AG08396 (cell line): ENCODE results near the gene GABRR2.

ENCODE experiments used
- DNase-seq: peaks from one replicate; pipeline ENCODE4 v3.0.0; 2012; ENCODE audit warnings: low spot score, mixed read lengths

GABRR2 gene

DNA sequence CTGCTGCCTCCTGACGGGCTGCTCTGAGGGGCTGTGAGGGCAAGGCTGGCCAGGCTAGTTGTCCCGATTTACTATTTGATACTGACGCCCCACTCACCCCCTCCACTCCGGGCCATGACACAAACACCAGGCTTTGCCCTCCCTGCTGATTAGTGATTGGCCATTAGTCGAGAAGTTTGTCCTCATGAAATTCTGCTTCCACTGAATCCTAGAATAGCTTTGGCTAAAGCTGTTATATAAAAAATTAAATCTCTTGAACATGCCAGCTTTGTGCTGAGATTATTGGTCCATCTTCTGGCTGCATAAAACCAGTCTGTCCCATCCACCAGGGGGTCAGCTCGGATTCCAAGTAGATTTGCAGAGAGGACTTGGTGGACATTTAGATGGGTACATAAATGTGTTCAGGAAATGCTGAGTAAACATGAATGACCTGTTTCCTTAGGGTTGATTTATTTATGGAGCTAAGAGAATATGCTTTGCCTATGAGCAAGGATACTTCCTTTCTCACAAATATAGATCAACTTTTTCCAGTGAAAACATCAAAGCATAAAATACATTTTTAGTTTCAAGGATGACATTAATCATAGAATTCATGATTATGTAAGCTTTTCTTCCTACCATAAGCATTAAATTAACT, at the start of gene GABRR2:
GABRR2 (minus strand) TSS at position 51 of the 637 bp plus-strand sequence. CDS start 134 bp downstream, outside the sequence.
- no peak for DNase-seq

GRCh38 chr6:89364586-89364985, 49.5 kb upstream of the GABRR2 start:
- no peak for DNase-seq

DNA sequence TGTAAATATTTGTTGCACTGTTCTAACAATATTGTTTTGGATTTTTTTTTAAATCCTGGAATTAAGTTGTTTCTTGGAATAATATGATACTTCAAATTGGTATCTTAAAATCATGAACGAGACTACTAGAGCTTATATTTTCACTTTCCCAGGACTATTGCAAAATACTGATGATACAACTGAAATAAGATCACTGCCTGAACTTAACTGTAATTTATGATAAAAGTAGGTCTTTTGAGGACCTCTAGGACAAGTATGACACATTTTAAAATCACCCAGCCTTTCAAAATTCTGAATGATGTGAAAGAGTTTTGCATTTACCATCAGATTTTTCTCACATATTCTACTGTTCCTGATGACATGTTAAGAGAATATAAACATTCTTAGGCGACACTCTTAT, 46.1 kb upstream of the GABRR2 start:
- DNase-seq: no peak

DNA sequence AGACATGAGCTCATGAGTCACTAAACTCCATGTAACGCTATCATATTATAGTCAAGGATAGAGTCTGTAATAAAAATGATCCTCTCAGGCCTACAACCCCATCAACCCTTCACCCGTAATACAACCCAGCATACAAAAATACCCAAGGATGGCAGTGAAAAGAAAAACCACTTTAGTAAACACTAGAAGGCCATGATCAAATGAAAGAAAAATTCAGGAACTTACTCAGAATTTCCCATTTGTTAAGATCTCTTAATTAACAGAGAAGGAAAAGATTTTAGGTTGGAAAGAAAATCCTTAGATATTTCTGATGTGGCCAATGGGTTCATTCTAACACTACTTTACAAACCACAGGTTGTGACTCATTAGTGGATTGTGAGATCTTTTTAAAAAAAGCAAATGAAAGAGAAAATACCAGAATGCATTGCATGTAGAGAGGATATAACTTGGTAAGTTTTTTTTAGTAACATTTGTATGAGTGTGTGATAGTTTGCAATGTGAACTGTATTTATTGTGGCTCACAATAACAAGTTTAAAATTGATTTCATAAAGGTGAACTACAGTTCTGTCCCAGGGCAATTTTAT, 45.4 kb upstream of the GABRR2 start:
- DNase-seq: no peak

DNA sequence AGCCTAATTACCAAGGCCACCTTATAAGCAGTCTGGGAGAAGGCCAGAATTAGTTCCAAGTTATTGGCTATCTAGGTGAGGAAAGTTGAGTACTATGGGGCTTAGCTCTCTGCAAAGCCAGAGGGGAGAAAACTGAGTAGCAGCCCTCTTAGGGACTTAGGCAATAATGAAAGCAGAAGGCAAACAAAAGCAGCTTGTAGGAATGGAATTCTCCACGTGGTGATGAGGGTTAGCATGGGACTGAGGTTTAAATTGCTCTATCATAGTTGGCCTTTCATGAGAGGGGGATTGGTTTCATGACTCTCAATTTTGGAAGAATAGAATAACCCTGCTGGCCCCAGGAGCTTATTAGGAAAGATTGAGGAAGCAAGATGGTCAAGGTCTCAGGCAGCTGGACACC, 44.5 kb upstream of the GABRR2 start:
- no peak for DNase-seq

DNA sequence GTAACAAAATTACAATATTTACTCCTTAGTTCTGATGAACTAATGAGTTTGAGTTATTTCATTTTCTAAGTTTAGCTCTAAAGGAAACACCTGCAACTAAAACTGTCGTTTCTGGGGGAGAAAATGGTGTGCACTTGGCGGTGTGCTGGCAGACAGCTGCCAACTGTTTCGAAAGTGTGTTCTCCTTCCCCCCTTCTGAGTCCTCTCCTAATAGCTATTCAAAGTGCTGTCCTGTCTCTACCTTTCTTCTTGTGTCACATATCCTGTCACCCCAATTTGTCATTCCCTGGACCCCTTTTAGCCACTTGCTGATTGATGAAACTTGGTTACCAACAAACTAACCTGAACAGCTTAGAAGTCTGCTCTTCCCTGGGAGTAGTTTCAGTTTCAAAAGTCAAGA, 42.3 kb upstream of the GABRR2 start:
- no peak for DNase-seq

DNA sequence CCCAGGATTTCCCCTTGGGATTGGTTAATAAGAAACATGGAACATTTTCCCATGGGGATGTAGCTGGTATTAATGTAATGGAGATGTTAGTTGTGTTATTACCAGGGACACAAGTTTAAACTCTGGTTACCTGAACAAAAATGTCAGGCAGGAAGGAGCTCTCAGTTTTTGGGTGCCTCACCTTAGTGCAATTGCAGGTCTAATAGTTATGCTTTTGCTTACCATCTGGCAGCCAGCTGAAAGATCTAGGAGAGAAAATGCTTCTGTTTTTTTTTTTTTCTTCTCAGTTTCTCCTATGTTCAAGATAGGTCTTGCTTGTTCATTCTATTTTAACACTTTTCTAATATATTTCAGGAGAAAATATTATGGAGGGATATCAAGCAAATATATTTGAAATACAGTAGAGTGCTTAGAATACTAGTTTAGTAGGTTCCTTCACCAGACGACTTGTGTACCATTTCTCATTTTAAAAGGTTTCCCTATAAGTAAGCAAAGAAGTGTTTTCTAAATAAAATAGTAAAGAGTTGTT, 41.6 kb upstream of the GABRR2 start:
- no peak for DNase-seq

- no peak for DNase-seq
Measured at GRCh38 chr6:89355511-89356194, 40.6 kb upstream of the GABRR2 start.

- DNase-seq: no peak
Measured at GRCh38 chr6:89353702-89354392, 38.7 kb upstream of the GABRR2 start.

GRCh38 chr6:89353118-89353556, 38.0 kb upstream of the GABRR2 start:
- DNase-seq: no peak

- peak; percentile 95 for DNase-seq
Measured at GRCh38 chr6:89352278-89353117, 37.4 kb upstream of the GABRR2 start, which contains the start of gene UBE2J1. TSS of gene UBE2J1 (minus strand) at chr6:89352722. CDS start at chr6:89352569, 153 bp downstream.

GRCh38 chr6:89351671-89352277, 36.7 kb upstream of the GABRR2 start:
- DNase-seq: no peak

DNA sequence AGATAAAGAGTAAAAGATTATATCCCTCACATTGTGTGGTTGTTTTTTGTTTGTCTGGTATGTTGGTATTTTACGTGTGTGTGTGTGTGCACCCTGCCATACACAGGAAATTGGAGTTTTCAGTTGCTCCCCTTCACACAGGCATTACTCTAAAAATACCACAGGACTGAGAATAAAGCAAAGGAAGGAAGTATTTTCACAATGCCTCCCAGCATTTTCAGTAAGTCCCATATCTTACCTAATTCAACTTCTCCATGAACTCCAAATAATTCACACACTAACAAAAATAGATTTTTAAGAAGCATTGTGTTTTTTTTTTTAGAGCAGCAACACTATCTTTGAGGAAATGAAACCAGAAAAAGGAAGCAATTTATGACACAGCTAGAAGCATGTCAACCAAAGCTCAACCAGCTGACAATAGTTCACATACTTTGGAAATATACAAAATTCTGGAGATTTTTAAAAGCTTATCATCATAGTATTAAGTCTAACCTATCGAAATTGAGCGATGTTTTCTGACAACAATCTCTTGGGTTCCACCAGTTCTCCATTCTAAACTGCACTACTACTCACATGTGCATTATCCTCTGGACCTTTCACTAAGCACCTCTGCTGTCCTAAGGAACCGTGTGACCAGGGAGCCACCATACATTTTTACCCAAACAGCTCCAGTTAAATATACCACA, 35.3 kb upstream of the GABRR2 start:
- DNase-seq: no peak

DNA sequence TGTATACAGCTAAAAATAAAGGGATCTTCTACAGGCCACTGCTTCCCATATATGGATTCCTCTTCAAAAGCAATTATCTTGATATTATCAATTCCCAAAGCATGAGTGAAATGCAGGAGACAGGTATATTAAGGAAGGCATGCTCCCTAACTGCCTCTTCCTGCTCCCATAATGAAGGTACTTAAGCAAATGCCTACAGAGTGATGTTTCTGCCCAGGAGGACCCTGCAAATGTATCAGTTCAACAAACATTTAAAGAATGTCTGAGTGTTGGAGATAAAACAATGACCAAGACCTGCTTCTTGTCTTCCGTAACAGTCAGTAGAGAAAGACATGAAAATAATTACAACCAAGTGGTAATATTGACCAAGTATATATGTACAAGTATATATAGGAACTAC, 33.3 kb upstream of the GABRR2 start:
- DNase-seq: no peak

DNA sequence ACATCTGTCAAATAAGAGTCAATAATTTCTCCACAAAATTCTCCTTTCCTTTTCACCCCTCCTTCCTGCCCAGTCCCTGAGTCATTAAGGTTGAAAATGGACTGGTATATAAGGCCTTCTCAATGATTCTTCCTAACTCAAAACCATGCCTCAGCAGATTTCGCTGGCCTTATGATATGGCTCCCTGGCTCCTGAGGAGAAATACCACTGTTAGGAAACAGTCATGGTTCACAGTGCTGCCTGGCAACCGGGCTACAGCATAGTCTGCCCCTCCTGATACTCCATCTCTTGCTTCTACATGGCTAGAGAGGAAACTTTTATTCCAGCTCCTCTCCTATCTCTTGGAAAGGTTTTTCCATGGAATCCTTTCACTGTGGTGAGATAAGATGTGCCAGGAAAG, 32.7 kb upstream of the GABRR2 start:
- DNase-seq: peak; percentile 45

DNA sequence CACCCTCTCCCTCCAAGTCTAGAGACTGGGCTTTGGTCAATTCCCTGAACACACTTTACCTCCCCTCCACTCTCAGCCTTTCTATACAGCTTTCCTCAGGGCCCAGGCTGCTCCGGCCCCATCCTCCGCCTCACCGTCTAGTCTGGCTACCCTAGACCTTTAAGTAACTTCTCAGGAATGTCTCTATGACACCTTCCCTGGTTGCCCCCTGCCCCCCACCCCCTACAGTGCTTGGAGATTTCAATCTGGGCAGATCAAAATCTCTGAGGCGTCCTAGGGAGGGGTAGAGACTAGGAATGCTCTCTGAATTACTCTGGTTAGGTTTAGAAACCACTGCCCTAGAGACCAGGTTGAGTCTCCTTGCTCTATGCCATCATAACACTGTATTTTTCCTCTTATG, 31.3 kb upstream of the GABRR2 start:
- no peak for DNase-seq

GRCh38 chr6:89339565-89339964, 24.5 kb upstream of the GABRR2 start:
- no peak for DNase-seq

DNA sequence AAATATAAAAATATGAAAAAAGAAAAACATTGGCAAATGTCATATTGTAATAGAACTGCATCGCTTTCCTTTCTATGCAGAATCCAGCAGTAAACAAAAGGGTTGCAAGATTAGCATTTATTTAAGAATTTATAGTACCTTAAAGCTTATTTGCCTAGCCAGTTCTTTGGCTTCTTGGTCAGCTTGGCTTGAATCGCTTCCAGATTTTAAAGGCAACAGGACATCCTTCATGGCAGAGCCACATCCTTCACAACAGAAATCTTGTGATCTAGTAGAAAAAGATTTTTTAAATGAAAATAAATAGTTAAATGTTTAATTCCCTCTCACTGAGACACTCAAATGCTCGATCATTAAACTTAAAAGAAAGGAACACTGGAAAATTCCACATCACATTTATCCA, 20.1 kb upstream of the GABRR2 start:
- no peak for DNase-seq

GRCh38 chr6:89330910-89331309, 15.8 kb upstream of the GABRR2 start:
- DNase-seq: no peak

DNA sequence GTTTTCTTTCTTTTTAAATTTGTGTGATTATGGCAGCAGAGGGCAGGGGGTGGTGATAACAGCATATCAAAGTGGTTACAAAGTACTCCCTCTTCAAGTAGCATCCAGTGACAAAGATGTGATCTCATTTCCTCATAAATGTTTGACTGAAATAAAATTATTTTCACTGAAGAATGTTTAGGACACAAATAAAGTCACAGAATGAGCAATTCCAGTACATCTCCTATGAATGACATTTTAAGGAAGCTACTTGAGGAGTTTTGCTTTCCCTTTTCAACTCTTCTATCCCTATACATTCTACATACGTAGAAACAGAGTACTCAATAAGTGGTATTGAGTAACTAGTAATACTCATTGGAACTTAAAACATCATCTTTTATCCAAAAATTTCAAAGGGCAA, 13.9 kb upstream of the GABRR2 start:
- no peak for DNase-seq

DNA sequence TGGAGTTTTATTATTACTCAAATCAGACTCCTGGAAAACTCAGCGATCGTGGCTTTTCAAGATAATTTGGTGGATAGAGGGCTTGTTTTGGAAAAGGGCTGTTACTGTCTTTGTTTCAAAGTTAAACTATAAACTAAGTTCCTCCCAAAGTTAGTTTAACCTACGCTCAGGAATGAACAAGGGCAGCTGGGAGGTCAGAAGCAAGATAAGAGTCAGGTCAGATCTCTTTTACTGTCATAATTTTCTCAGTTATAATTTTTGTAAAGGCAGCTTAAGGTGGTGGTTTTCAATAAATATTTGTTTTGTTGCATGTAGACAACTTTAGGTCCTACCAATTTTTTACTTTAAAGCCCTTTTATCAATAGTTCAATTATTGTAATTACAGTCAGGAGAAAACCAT, 9.2 kb upstream of the GABRR2 start:
- no peak for DNase-seq
